GM08714 (cell line): ENCODE measurements around the gene UBE3D.
"Not testable (repeated sequence)": the region's sequence is repeated elsewhere in the genome, so short reads cannot be mapped to it uniquely, and the experiment has no call there.

ENCODE experiments used
- H3K4me3 ChIP-seq: fragments of 200-500 bp; sonication (Bioruptor generic); 2 replicates; pipeline ENCODE4 v1.5.1; 2014; ENCODE audit warnings: mild to moderate bottlenecking, low read length, inconsistent platforms
- ZNF274 ChIP-seq: IDR thresholded peaks from 2 replicates; pipeline ENCODE4 v1.6.1; 2012; ENCODE audit warnings: mild to moderate bottlenecking, low read depth, low read length

Gene UBE3D

DNA sequence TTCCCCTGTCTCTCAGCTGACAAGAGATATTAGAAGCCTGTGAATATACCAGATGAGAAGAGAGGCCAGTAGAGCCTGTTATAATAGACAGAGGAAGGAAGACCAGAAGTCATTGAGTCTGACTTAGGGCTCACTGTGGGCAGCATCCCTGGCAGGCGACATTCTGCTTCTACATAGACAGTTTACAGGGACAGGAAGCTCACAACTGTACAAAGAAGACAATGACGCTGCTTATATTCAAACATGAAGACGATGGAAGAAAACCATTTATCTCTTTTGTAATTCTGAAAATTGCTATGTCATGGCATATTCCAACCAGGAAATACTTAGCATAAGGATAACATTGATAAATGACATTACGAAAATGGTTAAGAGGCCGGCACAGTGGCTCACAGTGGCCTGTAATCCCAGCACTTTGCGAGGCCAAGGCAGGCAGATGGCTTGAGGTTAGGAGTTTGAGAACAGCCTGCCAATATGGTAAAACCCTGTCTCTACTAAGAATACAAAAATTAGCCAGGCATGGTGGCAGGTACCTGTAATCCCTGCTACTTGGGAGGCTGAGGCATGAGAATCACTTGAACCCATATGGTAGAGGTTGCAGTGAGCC lies 170.9 kb downstream of the UBE3D start:
- H3K4me3 ChIP-seq, result no peak overlapping the region
- no peak for TF ChIP-seq ZNF274

- no peak for TF ChIP-seq ZNF274
- H3K4me3 ChIP-seq, result no peak overlapping the region
Observed at GRCh38 chr6:82893889-82894652, 171.6 kb downstream of the UBE3D start.

- not testable (repeated sequence) for H3K4me3 ChIP-seq
Observed at GRCh38 chr6:82891503-82891902, 174.1 kb downstream of the UBE3D start.

DNA sequence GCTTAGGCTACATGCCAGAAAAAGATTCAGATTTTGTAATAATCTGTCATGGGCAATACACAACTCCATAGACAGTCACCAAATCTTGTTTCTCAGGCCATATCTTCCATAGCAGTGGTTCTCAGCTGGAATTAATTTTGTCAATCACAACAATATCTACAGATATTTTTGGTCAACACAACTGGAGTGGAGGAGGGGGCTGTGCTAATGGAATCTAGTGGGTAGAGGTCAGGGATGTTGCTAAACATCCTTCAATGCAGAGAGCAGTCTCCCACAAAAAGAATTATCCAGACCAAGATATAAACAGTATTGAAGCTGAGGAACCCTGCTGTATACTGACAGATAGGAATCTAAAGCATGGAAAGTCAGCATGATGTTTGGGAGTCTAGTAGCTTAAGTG lies 174.6 kb downstream of the UBE3D start:
- TF ChIP-seq ZNF274, result no peak
- no peak overlapping the region for H3K4me3 ChIP-seq

- TF ChIP-seq ZNF274, result no peak
- H3K4me3 ChIP-seq, result no peak overlapping the region
Observed at GRCh38 chr6:82890240-82890639, 175.4 kb downstream of the UBE3D start.

DNA sequence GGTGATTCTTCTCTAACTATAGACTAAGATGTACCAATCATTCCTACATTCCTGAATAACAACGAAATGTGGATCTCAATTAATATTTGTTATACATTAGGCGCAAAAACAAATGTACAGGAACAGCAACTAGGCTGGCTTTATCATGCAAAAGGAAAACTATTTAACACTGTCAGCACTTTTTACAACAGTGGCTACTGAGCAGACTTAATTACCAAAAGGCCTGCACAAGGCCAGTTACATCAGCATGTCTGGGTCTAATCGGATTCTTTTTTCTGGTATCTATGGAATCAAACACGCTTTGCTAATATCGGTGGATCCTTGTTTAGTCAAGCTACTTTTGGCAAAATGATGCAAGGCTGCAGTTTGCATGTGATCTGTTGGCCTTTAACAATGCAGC lies 176.5 kb downstream of the UBE3D start:
- H3K4me3 ChIP-seq, result no peak overlapping the region
- no peak for TF ChIP-seq ZNF274

GRCh38 chr6:82882363-82883023 lies 183.1 kb downstream of the UBE3D start:
- no peak overlapping the region for H3K4me3 ChIP-seq
- TF ChIP-seq ZNF274, result no peak

DNA sequence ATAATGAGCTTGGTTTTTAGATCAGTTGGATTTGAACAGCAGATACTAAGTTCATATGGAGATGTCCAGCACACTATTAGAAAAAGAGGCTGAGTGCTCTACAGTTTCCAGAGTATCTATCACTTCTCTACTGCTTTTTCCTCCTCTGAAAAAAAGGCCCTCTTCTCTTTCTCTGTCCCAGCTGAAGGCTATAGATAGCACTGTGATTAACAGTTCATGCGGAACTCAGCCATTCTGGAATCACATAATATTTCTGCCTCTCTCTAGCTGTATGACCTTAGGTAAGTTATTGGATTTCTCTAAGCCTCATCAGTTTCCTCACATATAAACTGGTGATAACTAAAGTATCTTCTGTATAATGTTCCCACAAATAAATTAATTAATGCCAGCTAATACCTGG lies 184.1 kb downstream of the UBE3D start:
- no peak overlapping the region for H3K4me3 ChIP-seq
- TF ChIP-seq ZNF274, result no peak

- no peak overlapping the region for H3K4me3 ChIP-seq
- no peak for TF ChIP-seq ZNF274
Observed at GRCh38 chr6:82878812-82879211, 186.8 kb downstream of the UBE3D start.

DNA sequence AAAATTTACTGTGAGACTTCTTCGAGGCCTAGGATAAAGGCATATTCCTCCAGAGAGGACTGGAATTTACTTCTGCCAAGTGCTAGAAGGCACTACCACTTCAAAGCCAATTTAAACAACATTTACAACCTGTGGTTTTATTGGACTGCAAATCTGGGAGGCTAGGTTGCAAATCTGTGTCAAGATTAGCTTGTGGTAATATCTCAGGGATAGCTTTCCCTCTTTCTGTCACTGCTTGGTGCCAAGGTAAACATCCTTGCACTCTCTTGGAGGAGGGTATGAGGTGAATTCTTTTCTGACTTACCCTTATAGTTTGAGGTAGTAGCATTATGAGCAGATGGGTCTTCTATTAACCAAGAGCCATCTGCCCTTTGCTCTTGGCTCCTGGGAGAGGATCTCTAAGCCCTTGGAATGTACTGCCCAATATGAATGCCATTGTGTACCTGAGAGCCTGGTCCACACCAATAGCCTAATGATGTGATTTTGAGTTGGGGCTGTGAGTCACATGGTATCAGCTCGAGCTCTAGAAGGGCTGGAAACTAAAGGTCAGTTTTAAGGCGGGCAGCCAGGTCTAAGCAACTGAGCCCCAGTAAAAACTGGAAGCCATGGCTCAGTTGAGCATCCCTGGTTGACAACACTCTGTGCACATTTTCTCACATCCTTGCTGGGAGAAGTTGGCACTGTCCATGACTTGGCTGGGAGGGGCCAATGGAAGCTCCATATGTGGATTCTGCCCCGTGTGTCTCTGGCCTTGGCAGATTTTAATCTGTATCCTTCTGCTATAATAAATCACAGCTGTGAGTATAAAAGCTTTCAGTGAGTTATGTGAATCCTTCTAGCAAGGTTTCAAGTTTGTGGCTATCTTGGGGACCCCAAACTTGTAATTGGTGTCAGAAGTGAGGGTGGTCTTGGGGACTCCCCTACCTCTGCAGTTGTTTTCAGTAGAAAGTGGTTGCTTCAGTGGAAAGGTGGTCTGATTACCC lies 188.1 kb downstream of the UBE3D start:
- no peak overlapping the region for H3K4me3 ChIP-seq
- no peak for TF ChIP-seq ZNF274

GRCh38 chr6:82875573-82876185 lies 190.0 kb downstream of the UBE3D start:
- no peak overlapping the region for H3K4me3 ChIP-seq

GRCh38 chr6:82874867-82875266 lies 190.8 kb downstream of the UBE3D start:
- no peak overlapping the region for H3K4me3 ChIP-seq
- no peak for TF ChIP-seq ZNF274

More at GRCh38 chr6:82875573-82876185, 190.0 kb downstream of the UBE3D start:
- no peak for TF ChIP-seq ZNF274

DNA sequence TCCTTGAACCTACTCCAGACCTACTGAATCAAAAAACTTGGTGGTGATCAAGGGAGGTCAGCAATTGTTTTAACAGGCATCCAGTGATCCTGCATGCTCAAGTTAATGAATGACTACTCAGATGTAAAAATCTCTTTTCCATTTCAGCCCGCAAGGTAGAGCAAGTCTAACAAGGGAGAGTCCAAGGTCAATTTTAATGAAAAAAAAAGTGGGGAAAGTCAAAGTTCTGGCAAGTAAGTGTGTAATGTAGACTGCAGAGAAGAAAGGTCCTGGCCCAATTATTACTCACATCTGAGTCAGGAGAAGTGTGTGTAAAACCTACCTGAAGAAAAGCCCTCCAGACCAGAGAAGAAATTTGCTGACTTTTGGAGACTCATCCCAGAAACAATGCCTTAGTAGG lies 193.5 kb downstream of the UBE3D start:
- no peak for TF ChIP-seq ZNF274
- no peak overlapping the region for H3K4me3 ChIP-seq
